ENCODE measurements around the gene BCOR.

The BCOR gene

GRCh38 chrX:40057405-40057804 lies 40.4 kb downstream of the BCOR start:
- no peak overlapping the region for H3K9ac ChIP-seq (ENCODE audit: low read length)
- H3K27ac ChIP-seq (ENCODE audit: low read depth, low read length) = no peak overlapping the region
- peaks cover 24% of the 10 kb centered on the region for H3K36me3 ChIP-seq (ENCODE audit: low read length)
- no peaks in the 10 kb centered on the region for H3K9me3 ChIP-seq (ENCODE audit: insufficient read depth, low read length)
- no peak overlapping the region for H3K4me2 ChIP-seq (ENCODE audit: low read depth, low read length, poor library complexity, severe bottlenecking)
- H3F3A ChIP-seq (ENCODE audit: insufficient read depth) = no peaks in the 10 kb centered on the region
- no peaks in the 10 kb centered on the region for H4K20me1 ChIP-seq (ENCODE audit: low read depth, low read length)
- no peak overlapping the region for H2AFZ ChIP-seq (ENCODE audit: low read depth, low read length, severe bottlenecking)
- H3K79me2 ChIP-seq (ENCODE audit: insufficient read depth, low read length) = no peaks in the 10 kb centered on the region
- H3K4me3 ChIP-seq (ENCODE audit: insufficient read depth, low read length, poor library complexity, severe bottlenecking) = no peak overlapping the region
- TF ChIP-seq CTCF (IDR thresholded peaks at IDR 0.05; ENCODE audit: insufficient read depth, low read length, poor library complexity, severe bottlenecking) = no peak
- no peak for TF ChIP-seq EZH2phosphoT487 (conservative IDR thresholded peaks at IDR 0.05; ENCODE audit: low read length)
- no peaks in the 10 kb centered on the region for H3K27me3 ChIP-seq (ENCODE audit: low read length)
- H3K9me2 ChIP-seq (replicated peaks; ENCODE audit: insufficient read depth, low read length) = no peaks in the 10 kb centered on the region

- Histone ChIP-seq H3K79me2 (ENCODE audit: insufficient read depth, low read length) (no peaks in the 10 kb centered on the region), H3F3A (ENCODE audit: insufficient read depth) (no peaks in the 10 kb centered on the region), H3K27me3 (ENCODE audit: low read length) (no peaks in the 10 kb centered on the region), H3K9ac (ENCODE audit: low read length) (no peak overlapping the region), H2AFZ (ENCODE audit: low read depth, low read length, severe bottlenecking) (no peak overlapping the region), H3K4me3 (ENCODE audit: insufficient read depth, low read length, poor library complexity, severe bottlenecking) (no peak overlapping the region), H3K36me3 (ENCODE audit: low read length) (peaks cover 33% of the 10 kb centered on the region), H3K27ac (ENCODE audit: low read depth, low read length) (no peak overlapping the region), H3K9me2 (replicated peaks; ENCODE audit: insufficient read depth, low read length) (no peaks in the 10 kb centered on the region), H3K4me2 (ENCODE audit: low read depth, low read length, poor library complexity, severe bottlenecking) (no peak overlapping the region), H4K20me1 (ENCODE audit: low read depth, low read length) (no peaks in the 10 kb centered on the region), H3K9me3 (ENCODE audit: insufficient read depth, low read length) (no peaks in the 10 kb centered on the region)
- TF ChIP-seq EZH2phosphoT487 (conservative IDR thresholded peaks at IDR 0.05; ENCODE audit: low read length) (no peak), CTCF (IDR thresholded peaks at IDR 0.05; ENCODE audit: insufficient read depth, low read length, poor library complexity, severe bottlenecking) (no peak)
These were observed 41.3 kb downstream of the BCOR start for GRCh38 chrX:40056420-40056819.

GRCh38 chrX:40055495-40055894 lies 42.3 kb downstream of the BCOR start:
- H3K27ac ChIP-seq (ENCODE audit: low read depth, low read length) = no peak overlapping the region
- no peaks in the 10 kb centered on the region for H3K79me2 ChIP-seq (ENCODE audit: insufficient read depth, low read length)
- H3K4me3 ChIP-seq (ENCODE audit: insufficient read depth, low read length, poor library complexity, severe bottlenecking) = no peak overlapping the region
- H3K9ac ChIP-seq (ENCODE audit: low read length) = no peak overlapping the region
- no peak overlapping the region for H2AFZ ChIP-seq (ENCODE audit: low read depth, low read length, severe bottlenecking)
- no peaks in the 10 kb centered on the region for H3K27me3 ChIP-seq (ENCODE audit: low read length)
- H3K36me3 ChIP-seq (ENCODE audit: low read length) = peaks cover 43% of the 10 kb centered on the region
- H3K9me2 ChIP-seq (replicated peaks; ENCODE audit: insufficient read depth, low read length) = no peaks in the 10 kb centered on the region
- no peaks in the 10 kb centered on the region for H4K20me1 ChIP-seq (ENCODE audit: low read depth, low read length)
- H3K9me3 ChIP-seq (ENCODE audit: insufficient read depth, low read length) = peaks cover 6% of the 10 kb centered on the region; the same call in 1 of the 2 replicates
- no peaks in the 10 kb centered on the region for H3F3A ChIP-seq (ENCODE audit: insufficient read depth)
- no peak overlapping the region for H3K4me2 ChIP-seq (ENCODE audit: low read depth, low read length, poor library complexity, severe bottlenecking)
- TF ChIP-seq EZH2phosphoT487 (conservative IDR thresholded peaks at IDR 0.05; ENCODE audit: low read length) (no peak), CTCF (IDR thresholded peaks at IDR 0.05; ENCODE audit: insufficient read depth, low read length, poor library complexity, severe bottlenecking) (no peak)
